Kidney epithelial cell (primary cell): ENCODE results near the gene PLD3. TPM values are rescaled to one million over a fixed set of nuclear protein-coding genes. Genes with fewer than 3 reads are reported as not detected.
"Not testable (repeated sequence)": the region's sequence is repeated elsewhere in the genome, so short reads cannot be mapped to it uniquely, and the experiment has no call there.

Experiments
- DNase-seq: peaks from one replicate; pipeline ENCODE4 v3.0.0-alpha.2; 2010; ENCODE audit warnings: low read depth
- H3K27me3 ChIP-seq: 2 replicates; pipeline ENCODE4 v1.6.0; 2011; ENCODE audit warnings: low read length; ENCODE audit not compliant: control insufficient read depth, insufficient read depth
- H3K36me3 ChIP-seq: 2 replicates; pipeline ENCODE4 v1.5.1; 2011; ENCODE audit warnings: low read length; ENCODE audit not compliant: control insufficient read depth, insufficient read depth
- H3K4me3 ChIP-seq: 2 replicates; pipeline ENCODE4 v1.5.1; 2011; ENCODE audit warnings: low read depth, mild to moderate bottlenecking, control low read depth, low read length
- total RNA-seq: library from RNA; depleted of rRNA; stranded (reverse); fragments of >200 nt; gene quantifications from 2 replicates; pipeline ENCODE4 v1.2.3, GENCODE V29; 2015
- TF ChIP-seq, protein P1 (sequence below): IDR thresholded peaks from 2 replicates; pipeline ENCODE4 v1.5.1; 2011; ENCODE audit warnings: mild to moderate bottlenecking, moderate library complexity, low read length, control low read depth, inconsistent platforms; ENCODE audit not compliant: insufficient read depth, poor library complexity, severe bottlenecking

Gene PLD3
- total RNA-seq, 1 donor from 2014 or later = 350 TPM

DNA sequence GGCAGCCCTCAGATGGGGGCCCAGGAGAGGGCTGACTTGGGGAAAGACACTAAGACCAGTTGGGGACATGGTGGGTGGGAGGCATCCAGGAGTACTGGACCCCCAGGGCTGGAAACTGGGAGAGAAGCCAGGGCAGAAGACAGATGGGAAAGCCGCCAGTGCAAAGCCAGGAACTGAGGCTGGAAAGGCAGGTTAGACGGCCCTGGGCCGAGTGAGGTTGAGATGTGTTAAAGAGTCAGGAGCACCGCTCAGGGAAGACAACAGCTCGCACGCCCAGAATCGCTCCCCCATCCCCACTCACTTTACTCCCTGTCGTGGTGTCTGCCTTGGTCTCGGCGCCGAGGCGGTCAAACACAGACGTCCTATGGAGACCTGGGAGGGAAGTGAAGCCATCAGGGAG lies 24.8 kb upstream of the PLD3 start:
- no peaks in the 10 kb centered on the region for H3K27me3 ChIP-seq
- DNase-seq = no peak
- no peak overlapping the region for H3K4me3 ChIP-seq
- TF ChIP-seq, protein P1, sequence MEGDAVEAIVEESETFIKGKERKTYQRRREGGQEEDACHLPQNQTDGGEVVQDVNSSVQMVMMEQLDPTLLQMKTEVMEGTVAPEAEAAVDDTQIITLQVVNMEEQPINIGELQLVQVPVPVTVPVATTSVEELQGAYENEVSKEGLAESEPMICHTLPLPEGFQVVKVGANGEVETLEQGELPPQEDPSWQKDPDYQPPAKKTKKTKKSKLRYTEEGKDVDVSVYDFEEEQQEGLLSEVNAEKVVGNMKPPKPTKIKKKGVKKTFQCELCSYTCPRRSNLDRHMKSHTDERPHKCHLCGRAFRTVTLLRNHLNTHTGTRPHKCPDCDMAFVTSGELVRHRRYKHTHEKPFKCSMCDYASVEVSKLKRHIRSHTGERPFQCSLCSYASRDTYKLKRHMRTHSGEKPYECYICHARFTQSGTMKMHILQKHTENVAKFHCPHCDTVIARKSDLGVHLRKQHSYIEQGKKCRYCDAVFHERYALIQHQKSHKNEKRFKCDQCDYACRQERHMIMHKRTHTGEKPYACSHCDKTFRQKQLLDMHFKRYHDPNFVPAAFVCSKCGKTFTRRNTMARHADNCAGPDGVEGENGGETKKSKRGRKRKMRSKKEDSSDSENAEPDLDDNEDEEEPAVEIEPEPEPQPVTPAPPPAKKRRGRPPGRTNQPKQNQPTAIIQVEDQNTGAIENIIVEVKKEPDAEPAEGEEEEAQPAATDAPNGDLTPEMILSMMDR = no peak
- peaks cover 4% of the 10 kb centered on the region for H3K36me3 ChIP-seq

DNA sequence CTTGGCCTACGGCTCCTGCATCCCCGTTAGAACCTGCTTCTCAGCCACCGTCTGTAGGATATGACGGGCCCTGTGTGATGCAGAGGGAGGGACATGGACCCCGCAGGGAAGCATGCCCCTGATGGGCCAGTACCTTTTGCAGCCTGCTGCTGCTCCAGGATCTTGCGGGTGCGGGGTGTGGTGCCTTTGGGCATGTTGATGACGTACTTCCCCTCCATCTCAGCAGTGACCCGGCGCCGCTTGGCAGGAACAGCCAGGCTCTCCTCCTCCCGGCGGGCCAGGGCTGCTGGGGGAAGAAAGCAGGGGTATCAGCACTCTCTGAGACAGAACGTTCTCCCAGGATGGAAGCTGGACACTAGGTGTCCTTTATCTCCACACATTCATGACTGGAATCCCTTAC lies 22.3 kb upstream of the PLD3 start:
- peaks cover 4% of the 10 kb centered on the region for H3K36me3 ChIP-seq
- TF ChIP-seq, protein P1 = no peak

GRCh38 chr19:40331052-40331451 lies 17.4 kb upstream of the PLD3 start:
- TF ChIP-seq, protein P1 = no peak
- DNase-seq = no peak
- Histone ChIP-seq H3K4me3 (no peak overlapping the region), H3K36me3 (peaks cover 2% of the 10 kb centered on the region), H3K27me3 (no peaks in the 10 kb centered on the region)

More for the DNA sequence above, 22.3 kb upstream of the PLD3 start:
- Histone ChIP-seq H3K4me3 (no peak overlapping the region), H3K27me3 (no peaks in the 10 kb centered on the region)
- no peak for DNase-seq

- H3K27me3 ChIP-seq = no peaks in the 10 kb centered on the region
- TF ChIP-seq, protein P1 = no peak
- H3K4me3 ChIP-seq = no peak overlapping the region
- no peak for DNase-seq
- peaks cover 2% of the 10 kb centered on the region for H3K36me3 ChIP-seq
Observed at GRCh38 chr19:40332669-40333068, 15.8 kb upstream of the PLD3 start.

DNA sequence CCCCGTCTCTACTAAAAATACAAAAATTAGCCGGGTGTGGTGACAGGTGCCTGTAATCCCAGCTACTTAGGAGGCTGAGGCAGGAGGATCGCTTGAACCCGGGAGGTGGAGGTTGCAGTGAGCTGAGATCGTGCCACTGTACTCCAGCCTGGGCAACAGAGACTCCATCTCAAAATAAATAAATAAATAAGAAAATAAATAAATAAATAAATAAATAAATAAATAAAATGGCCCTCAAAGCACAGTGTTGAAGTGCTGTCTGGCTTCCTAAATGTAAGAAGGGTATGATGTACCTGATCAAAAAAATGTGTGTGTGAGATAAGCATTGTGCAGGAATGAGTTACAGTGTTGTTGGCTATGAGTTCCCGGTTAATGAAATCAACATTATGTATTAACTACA lies 15.4 kb upstream of the PLD3 start:
- not testable (repeated sequence) for H3K36me3 ChIP-seq, H3K27me3 ChIP-seq, DNase-seq, H3K4me3 ChIP-seq

DNA sequence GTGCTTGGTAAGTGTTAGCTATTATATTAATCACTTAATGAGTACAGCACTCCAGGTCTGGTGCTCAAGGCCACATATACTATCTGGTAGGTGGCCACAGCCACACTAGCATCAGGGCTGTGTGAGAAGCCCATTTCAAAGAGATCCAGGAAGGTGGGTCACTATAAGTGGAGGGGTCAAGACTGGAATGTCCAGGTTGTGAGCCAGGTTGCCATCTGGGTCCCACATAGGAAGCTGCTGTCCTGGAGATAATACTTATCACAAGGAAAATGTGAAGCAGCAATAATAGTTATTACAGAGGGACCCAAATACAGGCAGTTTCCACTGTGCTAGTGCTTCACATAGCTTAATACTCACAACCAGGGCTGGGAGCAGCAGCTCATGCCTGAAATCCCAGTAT lies 13.4 kb upstream of the PLD3 start:
- DNase-seq = no peak
- TF ChIP-seq, protein P1 = no peak
- Histone ChIP-seq H3K36me3 (no peaks in the 10 kb centered on the region), H3K27me3 (no peaks in the 10 kb centered on the region), H3K4me3 (no peak overlapping the region)
